NT2/D1 (cell line): ENCODE data around the gene INO80.

Experiments
- SUZ12 ChIP-seq: IDR thresholded peaks from 2 replicates; pipeline ENCODE4 v1.6.1; 2011; ENCODE audit not compliant: insufficient read length, insufficient read depth; ENCODE audit errors: extremely low read depth
- ZNF274 ChIP-seq: IDR thresholded peaks from 2 replicates; pipeline ENCODE4 v1.6.1; 2011; ENCODE audit warnings: mild to moderate bottlenecking, low read depth, low read length

- TF ChIP-seq SUZ12 (no peak), ZNF274 (no peak)
Observed at GRCh38 chr15:41148065-41148464, 32.0 kb upstream of the INO80 start.
